GM21367 (cell line): ENCODE measurements around the gene AMY2B.
"Not testable (repeated sequence)": the region's sequence is repeated elsewhere in the genome, so short reads cannot be mapped to it uniquely, and the experiment has no call there.

Source experiments
- ATAC-seq: cut with Tn5 transposase; IDR thresholded peaks from one replicate; pipeline ENCODE4 v1.9.1; 2021; ENCODE audit not compliant: unreplicated experiment

The AMY2B gene

DNA sequence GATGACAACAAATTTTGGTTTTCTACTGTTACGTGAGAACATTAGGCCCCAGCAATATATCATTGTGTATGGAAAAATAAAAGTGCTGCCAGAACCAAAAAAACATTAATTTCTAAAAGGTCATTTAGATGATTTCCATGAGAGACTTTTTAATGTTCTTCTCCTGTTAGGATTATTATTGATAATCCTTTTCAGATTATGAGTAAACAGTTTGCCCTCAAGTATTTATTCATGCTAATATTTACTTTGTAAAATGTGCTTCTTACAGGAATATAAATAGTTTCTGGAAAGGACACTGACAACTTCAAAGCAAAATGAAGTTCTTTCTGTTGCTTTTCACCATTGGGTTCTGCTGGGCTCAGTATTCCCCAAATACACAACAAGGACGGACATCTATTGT, at the start of gene AMY2B:
Gene AMY2B (plus strand): TSS at position 301 of the 400 bp plus-strand sequence. CDS start 14 bp downstream, at position 315.
- not testable (repeated sequence) for ATAC-seq

DNA sequence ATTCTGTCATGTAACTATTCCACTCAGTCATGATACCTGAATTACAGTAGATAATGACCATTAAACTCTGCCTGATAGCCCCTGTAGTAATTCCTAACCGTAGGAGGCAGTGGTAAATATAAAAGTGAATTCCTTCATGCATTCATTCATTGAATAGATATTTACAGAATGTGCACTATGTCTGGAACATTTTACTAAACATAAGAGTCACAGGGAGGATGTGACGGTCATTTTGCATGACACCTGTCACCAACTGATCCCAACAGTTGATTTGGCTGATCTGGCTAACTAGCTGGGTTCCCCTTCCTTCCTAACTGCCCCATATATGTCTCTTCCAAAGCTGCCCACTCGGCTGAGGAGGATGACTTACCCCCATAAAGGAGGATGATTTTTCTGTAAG, 48.0 kb upstream of the AMY2B start:
- ATAC-seq: no peak

DNA sequence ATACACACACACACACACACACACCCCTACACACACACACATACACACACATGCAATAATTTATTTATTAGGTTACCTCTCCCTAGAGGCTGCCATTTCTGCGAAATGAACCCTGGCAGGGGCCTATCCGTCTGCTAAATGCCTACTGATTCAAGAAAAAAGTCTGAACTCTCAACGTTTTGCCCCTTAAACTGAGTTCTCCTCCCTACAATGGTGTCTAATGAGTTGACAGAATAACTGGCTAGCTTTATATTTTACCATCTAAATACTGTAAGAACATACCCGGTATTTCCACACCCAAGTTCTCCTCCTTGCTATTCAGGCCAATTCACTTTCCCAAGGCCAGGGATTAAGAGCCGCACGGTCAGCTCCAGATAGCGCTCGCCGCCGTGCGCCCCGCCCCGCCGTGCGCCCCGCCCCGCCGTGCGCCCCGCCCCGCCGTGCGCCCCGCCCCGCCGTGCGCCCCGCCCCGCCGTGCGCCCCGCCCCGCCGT, 46.2 kb upstream of the AMY2B start:
- ATAC-seq: peak; percentile 49

DNA sequence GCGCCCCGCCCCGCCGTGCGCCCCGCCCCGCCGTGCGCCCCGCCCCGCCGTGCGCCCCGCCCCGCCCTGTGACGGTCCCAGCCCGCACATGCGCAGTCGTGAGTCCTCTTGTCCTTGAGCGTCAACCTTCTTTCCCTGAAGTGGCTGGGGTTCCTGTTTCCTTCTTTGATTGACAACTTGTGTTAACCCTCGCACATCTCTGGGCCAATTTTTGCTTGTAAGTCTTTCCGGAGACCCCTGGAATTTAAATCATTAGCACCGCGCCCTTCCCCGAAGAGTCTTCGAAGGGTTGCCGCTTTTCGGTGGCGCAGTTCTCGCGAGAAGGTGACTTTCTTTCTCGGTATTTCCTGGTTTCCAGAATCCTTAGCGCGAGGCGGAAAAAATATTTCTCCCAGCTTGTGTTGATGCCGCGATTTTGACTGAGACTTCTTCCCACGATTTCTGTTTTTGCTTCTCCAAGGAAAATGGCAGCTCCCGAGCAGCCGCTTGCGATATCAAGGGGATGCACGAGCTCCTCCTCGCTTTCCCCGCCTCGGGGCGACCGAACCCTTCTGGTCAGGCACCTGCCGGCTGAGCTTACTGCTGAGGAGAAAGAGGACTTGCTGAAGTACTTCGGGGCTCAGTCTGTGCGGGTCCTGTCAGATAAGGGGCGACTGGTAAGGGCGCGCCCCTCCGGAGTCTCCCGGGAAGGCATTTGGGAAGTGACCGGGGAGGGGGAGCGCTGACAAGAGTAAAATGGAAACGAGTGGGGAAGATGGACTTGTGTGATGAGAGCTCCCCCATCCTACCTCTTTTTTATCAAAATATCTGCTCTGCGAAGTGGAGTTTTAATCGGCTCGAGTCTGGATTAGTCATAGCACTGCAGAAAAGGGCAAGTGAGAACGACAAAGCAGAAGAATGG, 45.5 kb upstream of the AMY2B start, which contains the start of gene RNPC3:
Gene RNPC3 (plus strand): TSS at position 93 of the 901 bp plus-strand sequence. CDS start 372 bp downstream, at position 465.
- ATAC-seq: peak; percentile 70

DNA sequence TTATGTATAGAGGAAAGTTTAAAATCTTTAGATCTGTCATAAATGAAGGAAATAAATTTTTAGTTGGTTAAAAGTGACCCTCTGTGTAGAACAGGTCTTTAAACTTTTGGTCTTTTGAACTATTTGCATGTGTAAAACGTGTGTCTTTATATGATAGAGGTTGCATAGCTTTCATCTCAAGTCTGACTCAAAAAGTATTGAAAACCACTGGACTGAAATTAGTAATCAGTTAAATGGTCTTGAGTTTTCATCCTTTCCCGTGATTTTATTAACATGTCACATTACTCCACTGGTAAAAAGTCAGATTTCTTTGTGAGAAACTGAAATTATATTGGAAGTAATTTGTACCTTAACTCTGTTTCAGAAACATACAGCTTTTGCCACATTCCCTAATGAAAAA, 44.1 kb upstream of the AMY2B start:
- ATAC-seq: no peak

DNA sequence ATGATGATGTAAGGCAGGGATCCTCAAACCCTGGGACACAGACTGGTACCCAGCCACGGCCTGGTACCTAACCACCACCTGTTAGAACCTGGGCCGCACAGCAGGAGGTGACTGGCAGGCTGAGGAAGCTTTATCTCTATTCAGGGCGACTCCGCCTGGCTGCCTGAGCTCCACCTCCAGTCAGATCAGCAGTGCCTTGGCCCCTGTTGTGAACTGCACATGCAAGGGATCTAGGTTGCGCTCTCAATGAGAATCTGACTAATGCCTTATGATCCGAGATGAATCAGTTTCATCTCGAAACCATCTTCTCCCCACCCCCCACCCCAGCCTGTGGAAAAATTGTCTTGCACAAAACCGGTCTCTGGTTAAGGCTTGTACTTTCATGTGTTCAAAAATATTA, 41.6 kb upstream of the AMY2B start:
- no peak for ATAC-seq

DNA sequence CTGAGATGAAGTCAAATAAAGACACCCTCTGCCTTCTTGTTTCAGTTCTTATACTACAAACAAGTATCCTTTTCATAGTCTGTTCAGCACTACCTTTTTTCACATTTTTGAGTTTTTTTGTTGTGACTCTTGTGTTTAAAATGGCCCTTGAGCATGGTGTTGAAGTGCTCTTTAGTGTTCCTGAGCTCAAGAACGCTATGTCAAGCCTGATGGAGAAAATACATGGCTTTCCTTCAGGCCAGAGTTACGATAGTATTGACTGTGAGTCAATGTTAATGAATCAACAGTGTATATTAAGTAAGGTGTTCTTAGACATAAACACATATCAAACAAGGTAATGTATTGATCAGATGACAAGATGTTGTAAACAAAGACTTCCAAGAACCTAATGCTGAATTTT, 33.2 kb upstream of the AMY2B start:
- no peak for ATAC-seq

DNA sequence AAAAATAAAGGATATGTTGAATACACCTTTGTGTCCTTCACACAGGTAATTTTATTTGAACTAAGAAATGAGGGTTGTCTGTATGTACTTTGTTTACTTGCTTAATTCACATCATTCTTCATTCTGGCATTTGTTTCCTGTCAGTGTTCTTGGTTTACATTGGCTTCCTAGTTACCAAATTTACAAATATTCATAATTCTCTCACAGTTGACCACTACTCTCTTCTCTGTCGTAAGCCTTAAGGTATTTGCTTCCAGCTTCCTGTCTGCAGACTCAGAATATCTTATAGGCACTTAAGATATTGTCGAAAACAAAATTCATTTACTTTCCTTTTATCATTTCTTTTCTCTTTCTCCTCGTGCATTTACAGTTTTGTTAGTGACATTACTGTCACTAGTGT, 30.0 kb upstream of the AMY2B start:
- ATAC-seq: no peak

DNA sequence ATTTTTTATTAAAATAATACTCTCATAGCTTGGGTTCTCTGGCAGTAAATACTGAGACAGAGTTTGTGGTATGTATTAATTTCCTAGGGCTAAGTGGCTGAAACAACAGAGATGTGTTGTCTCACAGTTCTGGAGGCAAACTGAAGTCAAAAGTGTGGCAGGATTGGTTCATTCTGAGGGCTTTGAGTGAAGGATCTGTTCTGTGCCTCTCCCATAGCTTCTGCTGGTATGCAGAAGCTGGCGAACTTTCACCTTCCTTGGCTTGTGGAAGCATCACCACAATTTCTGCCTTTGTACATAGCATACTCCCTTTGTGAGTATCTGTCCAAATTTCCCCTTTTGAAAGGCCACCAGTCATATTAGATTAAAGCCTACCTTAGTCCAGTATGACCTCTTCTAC, 24.9 kb upstream of the AMY2B start:
- ATAC-seq: no peak

DNA sequence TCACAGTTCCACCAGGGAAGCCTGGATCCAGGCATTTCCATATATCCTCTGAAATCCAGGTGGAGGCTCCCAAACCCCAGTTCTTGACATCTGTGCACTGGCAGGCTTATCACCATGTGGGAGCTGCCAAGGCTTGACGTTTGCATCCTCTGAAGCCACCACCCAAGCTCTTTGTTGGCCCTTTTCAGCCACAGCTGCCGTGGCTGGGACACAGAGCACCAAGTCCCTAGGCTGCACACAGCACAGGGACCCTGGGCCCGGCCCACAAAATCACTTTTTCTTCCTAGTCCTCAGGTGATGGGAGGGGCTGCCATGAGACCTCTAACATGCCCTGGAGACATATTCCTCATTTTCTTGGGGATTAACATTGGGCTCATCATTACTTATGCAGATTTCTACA, 23.5 kb upstream of the AMY2B start:
- ATAC-seq: no peak

DNA sequence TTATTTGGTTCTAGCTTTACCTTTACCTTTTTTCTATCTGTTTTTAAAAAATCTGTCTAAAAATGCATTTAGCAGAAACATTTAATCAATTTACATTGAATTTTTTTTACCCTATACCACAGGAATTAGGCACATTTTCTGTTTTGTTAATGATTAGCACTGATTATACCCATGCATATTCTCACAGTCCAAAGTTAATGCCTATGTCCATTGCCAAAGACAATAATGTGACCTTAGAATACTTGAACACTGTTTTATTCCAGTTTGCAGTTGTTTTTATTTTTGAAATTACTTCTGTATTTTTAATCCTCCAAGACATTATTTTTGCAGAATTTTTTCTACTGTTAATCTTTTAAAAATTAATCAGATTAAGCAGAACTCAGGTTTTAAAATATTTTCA, 11.0 kb upstream of the AMY2B start:
- no peak for ATAC-seq

DNA sequence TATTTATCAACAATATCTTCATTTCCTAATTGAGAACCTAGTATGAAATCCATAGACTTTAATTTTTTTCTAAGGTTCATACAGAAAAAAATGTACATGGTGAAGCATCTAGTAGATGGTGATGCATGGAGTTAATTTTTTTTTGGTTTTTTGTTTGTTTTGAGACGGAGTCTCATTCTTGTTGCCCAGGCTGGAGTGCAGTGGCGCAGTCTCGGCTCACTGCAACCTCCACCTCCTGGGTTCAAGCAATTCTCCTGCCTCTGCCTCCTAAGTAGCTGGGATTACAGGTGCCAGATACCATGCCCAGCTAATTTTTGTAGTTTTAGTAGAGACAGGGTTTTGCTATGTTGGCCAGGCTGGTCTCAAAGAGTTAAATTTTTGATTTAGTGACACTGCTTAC, 10.3 kb upstream of the AMY2B start:
- ATAC-seq: not testable (repeated sequence)

DNA sequence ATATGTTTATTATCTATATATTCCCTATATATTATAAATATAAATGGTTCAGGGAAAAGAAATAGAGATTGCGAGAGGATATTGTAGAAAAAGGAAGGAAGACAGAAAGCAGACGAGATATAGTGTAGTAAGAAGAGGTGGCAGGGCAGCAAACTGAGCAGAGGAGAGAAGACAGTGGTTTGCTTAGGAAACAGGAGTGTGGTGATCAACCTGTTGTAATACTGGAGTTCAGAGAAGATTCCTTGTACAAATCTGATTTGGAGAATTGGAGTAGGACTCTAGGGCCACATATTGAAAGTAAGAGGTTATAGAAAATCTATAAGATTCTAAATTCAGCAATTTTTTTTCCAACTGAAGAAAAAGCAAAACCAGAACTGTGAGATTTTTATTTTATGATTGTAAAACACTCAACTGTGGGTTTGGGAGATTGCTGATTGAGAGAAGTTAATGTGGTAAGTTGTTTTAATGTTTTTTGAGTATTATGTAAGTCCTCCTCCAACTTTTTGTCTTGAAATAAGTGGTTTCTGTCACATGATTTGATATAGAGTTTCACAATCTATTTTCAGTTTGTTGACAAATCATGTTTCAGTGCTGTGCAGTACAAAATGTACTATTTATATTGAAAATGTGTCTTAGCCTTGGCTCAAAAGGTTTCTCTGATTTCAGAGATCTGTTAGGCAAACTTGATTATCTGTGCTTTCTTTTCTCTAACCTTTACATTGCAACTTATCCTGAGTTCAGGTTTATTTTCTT, 9.6 kb upstream of the AMY2B start:
- ATAC-seq: peak; percentile 91

DNA sequence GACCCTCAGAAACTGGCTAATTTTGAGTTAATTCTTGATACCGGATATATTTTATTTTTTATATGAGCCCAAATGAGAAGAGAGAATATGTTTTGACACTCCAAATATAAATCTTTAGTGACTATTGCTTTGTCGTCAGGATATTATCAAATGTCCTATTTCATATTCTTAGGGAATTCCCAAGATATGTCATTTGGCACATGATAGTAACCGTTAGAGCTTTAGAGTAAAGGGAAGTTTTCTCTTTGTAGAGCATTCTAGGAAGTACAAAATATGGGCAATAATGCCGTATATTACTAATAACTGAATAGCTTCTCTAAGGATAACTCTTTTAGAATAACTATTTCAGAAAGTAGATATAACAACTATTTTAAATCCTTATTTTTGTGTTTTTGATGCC, 8.3 kb upstream of the AMY2B start:
- no peak for ATAC-seq

DNA sequence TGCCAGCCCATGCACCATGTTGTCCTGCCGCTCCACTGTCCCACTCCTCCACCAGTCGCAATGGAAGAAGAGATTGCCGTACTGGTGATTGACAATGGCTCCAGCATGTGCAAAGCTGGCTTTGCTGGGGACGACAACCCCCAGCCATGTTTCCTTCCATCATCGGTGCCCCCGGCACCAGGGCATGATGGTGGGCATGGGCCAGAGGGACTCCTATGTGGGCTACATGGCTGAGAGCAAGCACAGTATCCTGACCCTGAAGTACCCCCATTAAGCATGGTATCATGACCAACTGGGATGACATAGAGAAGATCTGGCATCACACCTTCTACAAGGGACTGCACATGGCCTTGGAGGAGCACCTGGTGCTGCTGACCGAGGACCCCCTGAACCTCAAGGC, 1.9 kb upstream of the AMY2B start:
- ATAC-seq: no peak

DNA sequence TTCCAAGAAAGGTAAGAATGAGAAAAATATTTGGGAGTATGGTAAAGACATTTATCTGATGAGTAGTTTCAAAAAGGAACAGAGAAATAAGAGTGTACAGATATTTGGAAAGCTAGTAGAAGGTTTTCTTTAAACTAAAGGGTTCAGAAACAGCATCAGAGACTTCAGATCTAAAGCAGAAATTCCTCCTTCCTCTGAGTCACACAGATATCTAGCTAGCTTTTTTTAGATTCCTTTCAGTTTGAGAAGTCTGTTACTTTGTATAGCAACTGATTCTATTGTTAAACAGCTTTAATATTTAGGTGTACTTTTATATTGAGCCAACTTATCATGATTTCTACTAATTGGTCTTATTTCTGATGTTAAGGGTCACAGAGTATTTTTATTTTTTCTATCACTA, 4.7 kb downstream of the AMY2B start:
- no peak for ATAC-seq

DNA sequence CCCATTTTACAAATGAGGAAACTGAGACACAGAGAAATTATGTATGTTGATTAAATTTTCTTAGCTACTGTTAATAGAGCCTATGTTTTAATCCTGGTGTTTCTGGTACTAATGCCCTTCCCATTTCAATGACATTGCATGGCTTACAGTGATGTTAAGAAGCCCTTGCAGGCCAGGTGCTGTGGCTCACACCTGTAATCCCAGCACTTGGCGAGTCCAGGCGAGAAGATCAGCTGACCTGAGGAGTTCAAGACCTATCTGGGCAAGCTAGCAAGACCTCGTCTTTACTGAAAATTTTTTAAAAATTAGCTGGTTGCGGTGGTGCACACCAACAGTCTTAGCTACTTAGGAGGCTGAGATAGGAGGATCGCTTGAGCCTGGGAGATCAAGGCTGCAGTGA, 5.4 kb downstream of the AMY2B start:
- not testable (repeated sequence) for ATAC-seq

DNA sequence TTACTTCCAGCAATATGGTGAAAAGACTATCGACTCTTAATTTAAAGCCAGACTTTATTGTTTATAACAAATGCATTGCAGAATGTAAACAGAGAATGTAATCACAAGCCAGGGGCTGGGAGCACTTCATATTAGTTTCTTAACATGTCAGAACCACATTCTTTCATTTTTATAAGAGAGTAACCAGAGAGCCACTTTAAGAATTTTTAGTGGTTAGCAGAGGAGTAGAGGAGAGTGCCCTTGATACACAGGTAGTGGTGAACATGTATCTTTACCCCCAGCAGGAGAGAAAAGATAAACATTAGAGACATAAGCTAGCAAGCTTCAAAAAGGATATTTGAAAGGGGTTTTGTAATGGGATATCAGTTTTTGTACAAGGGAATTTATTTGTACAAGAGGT, 11.1 kb downstream of the AMY2B start:
- ATAC-seq: no peak

DNA sequence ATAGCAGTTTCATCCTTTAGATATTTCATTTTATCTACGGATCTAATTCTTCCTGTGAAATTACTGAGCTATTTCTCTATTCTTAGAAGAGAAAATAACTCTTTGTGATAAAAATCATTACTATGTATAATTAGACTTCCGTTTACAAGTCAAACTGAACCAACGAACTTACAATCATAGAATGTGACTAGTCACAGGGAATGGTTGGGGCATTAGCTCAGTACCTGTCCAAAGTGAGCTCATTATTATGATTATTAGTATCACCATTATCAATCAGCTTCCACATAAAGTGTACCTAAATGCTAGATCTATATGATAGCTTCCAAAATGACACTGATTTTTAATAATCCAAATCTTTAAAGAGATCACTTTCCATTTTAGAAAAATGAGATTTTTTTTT, 12.5 kb downstream of the AMY2B start:
- no peak for ATAC-seq

DNA sequence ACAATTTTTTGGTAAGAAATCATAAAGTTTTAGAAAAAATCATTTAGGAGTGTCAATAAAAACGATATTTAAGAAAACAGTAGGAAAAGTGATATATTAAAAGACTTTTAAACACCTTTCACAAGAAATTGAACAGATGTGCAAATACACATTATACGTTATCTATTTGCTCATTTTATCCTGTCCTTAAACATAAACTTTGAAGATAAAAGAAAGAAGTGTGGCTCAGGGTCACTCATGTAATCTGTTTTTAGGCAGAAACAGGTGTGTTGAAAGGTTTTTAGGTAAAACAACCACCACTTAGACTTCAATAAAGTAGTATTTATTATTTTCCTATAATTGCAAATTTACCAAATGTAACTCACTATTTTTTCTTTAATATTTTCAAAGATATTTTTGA, 13.1 kb downstream of the AMY2B start:
- no peak for ATAC-seq

DNA sequence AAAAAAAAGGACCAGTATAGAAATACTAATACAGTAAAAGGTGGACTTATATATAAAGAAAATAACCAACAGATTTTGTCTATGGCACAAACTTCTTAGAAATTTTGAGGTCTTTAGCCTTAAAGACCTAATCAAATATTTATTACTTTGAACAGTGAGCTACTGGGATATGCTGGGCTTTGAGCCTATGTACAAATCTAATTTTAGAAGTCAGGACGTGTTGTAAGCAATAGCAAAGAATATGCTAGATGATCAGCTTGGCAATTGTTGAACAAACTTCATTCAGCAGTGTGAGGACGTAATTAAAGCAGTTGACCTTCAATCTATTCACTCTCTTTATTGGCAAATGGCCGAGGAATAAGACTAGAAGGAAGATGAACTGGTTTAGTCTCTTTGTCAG, 31.4 kb downstream of the AMY2B start:
- ATAC-seq: not testable (repeated sequence)

DNA sequence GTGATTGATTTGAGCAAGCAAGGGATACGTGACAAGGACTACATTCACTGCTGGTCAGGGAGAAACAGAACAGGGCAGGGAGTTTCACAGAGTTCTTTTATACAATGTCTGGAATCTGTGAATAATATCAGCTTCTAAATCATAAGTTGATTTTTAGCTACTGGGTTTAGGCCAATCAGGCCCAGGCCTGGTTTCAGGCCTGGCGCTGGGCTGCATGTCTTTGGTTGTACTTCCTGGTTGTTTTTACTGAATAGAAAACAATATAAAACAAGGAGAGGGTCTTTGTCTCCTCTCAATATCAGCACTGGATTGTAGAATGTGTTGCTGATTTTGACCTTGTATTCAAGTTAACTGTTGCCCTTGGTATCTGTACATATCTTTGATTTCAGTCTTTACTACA, 45.0 kb downstream of the AMY2B start:
- ATAC-seq: no peak
